Measurements from ENCODE around the gene CCDC47. TPM values are rescaled to one million over a fixed set of nuclear protein-coding genes. Genes with fewer than 3 reads are reported as not detected.

The CCDC47 gene
- total RNA-seq, 1 experiment from 2014 or later = 70.9 TPM

- no peak for DNase-seq (ENCODE audit: low spot score)
- H3K27ac Mint-ChIP-seq = peak overlapping the region; percentile 43
Measured at GRCh38 chr17:63783522-63783921, 10.1 kb upstream of the CCDC47 start.

GRCh38 chr17:63780928-63781327 is 7.5 kb upstream of the CCDC47 start:
- peaks cover 25% of the 10 kb centered on the region for H3K36me3 Mint-ChIP-seq
- no peaks in the 10 kb centered on the region for H3K9me3 Mint-ChIP-seq
- ChIA-PET POLR2A (no interaction called here), CTCF (interaction anchor here (0.5 kb wide), 1 partner anchor 867 kb away, joined by 5 read pairs; no protein-coding TSS in a partner anchor)
- H3K4me1 Mint-ChIP-seq = peaks cover 11% of the 10 kb centered on the region
- no peaks in the 10 kb centered on the region for H3K27me3 Mint-ChIP-seq (ENCODE audit: low read depth)
- ATAC-seq (no peak), DNase-seq (ENCODE audit: low spot score) (no peak)
- H3K27ac Mint-ChIP-seq = peak overlapping the region; percentile 90
- no peak overlapping the region for H3K4me3 Mint-ChIP-seq
- TF ChIP-seq IRF2 (CRISPR knock-in tag; IDR thresholded peaks at IDR 0.05; ENCODE audit: borderline replicate concordance, low read depth) (no peak), SOX15 (CRISPR knock-in tag; IDR thresholded peaks at IDR 0.05) (no peak), PRRX2 (CRISPR knock-in tag; IDR thresholded peaks at IDR 0.05) (no peak), TP53 (CRISPR knock-in tag; IDR thresholded peaks at IDR 0.05) (no peak), ESRRA (CRISPR knock-in tag; IDR thresholded peaks at IDR 0.05; ENCODE audit: borderline replicate concordance) (no peak), OVOL2 (CRISPR knock-in tag; IDR thresholded peaks at IDR 0.05; ENCODE audit: borderline replicate concordance) (no peak), FOXP1 (CRISPR knock-in tag; IDR thresholded peaks at IDR 0.05; ENCODE audit: borderline replicate concordance) (no peak), TCF7 (CRISPR knock-in tag; IDR thresholded peaks at IDR 0.05; ENCODE audit: low read depth) (no peak), GRHL2 (CRISPR knock-in tag; IDR thresholded peaks at IDR 0.05; ENCODE audit: insufficient replicate concordance, severe bottlenecking) (no peak), RELA (CRISPR knock-in tag; IDR thresholded peaks at IDR 0.05; ENCODE audit: borderline replicate concordance) (no peak), MAX (CRISPR knock-in tag; IDR thresholded peaks at IDR 0.05) (no peak), E2F5 (CRISPR knock-in tag; IDR thresholded peaks at IDR 0.05) (no peak), ZNF512 (CRISPR knock-in tag; IDR thresholded peaks at IDR 0.05; ENCODE audit: borderline replicate concordance) (no peak), E2F1 (CRISPR knock-in tag; IDR thresholded peaks at IDR 0.05) (no peak), ZNF138 (CRISPR knock-in tag; conservative IDR thresholded peaks at IDR 0.05) (no peak), ZNF423 (CRISPR knock-in tag; IDR thresholded peaks at IDR 0.05) (no peak)

More at GRCh38 chr17:63783522-63783921, 10.1 kb upstream of the CCDC47 start:
- POLR2A ChIA-PET = interaction anchor here (1.2 kb wide), 1 partner anchor 10 kb away, joined by 3 read pairs; the partner anchor contains the start of genes CCDC47 and DDX42
- H3K27me3 Mint-ChIP-seq (ENCODE audit: low read depth) = no peaks in the 10 kb centered on the region
- CTCF ChIA-PET = no interaction called here
- no peak overlapping the region for H3K4me3 Mint-ChIP-seq
- ATAC-seq = no peak
- H3K4me1 Mint-ChIP-seq = peaks cover 6% of the 10 kb centered on the region; the same call in 1 of the 2 replicates
- TF ChIP-seq NFATC4 (CRISPR knock-in tag; IDR thresholded peaks at IDR 0.05) = no peak
- no peak for TF ChIP-seq CDX4 (CRISPR knock-in tag; IDR thresholded peaks at IDR 0.05; ENCODE audit: borderline replicate concordance)
- no peak for TF ChIP-seq IRF1 (CRISPR knock-in tag; IDR thresholded peaks at IDR 0.05)
- TF ChIP-seq TEAD1 (CRISPR knock-in tag; IDR thresholded peaks at IDR 0.05) = no peak
- TF ChIP-seq ZNF281 (CRISPR knock-in tag; IDR thresholded peaks at IDR 0.05) = no peak
- no peak for TF ChIP-seq ZNF317 (CRISPR knock-in tag; IDR thresholded peaks at IDR 0.05; ENCODE audit: borderline replicate concordance, low read depth)
- TF ChIP-seq MYBL2 (CRISPR knock-in tag; IDR thresholded peaks at IDR 0.05) = no peak
- TF ChIP-seq ZMAT4 (CRISPR knock-in tag; IDR thresholded peaks at IDR 0.05) = no peak
- no peak for TF ChIP-seq NR2C2 (CRISPR knock-in tag; IDR thresholded peaks at IDR 0.05)
- no peaks in the 10 kb centered on the region for H3K9me3 Mint-ChIP-seq
- H3K36me3 Mint-ChIP-seq = peaks cover 25% of the 10 kb centered on the region
